HL-60 (cell line): ENCODE results near the gene CDK6.

Source experiments
- DNase-seq, 2 experiments: peaks; one replicate each; pipeline ENCODE4 v3.0.0-alpha.2; 2010 to 2020; ENCODE audit warnings: low read depth in 1 of 2, low spot score in 1 of 2
- H3K27ac ChIP-seq: fragments of 250-450 bp; sonication (Bioruptor Pico); replicated peaks from 2 replicates; pipeline ENCODE4 v1.5.1; 2020; ENCODE audit warnings: mild to moderate bottlenecking, moderate library complexity
- H3K27me3 ChIP-seq: fragments of 250-450 bp; sonication (Bioruptor Pico); 2 replicates; pipeline ENCODE4 v1.5.1; 2021; ENCODE audit warnings: mild to moderate bottlenecking, moderate library complexity; ENCODE audit not compliant: insufficient read depth, poor library complexity, severe bottlenecking
- H3K4me3 ChIP-seq: replicated peaks from 2 replicates; pipeline ENCODE4 v1.5.1; 2011; ENCODE audit warnings: mild to moderate bottlenecking, control low read depth, low read length; ENCODE audit not compliant: insufficient read depth
- CTCF ChIP-seq: IDR thresholded peaks from one replicate; pipeline ENCODE4 v1.5.1; 2011; ENCODE audit warnings: low read length, control low read depth, inconsistent platforms; ENCODE audit not compliant: insufficient read depth
- GABPA ChIP-seq: IDR thresholded peaks from 2 replicates; pipeline ENCODE4 v1.6.1; 2012; ENCODE audit warnings: low read depth
- POLR2AphosphoS5 ChIP-seq: IDR thresholded peaks from 2 replicates; pipeline ENCODE4 v1.6.1; 2012; ENCODE audit warnings: low read depth
- REST ChIP-seq: IDR thresholded peaks from 2 replicates; pipeline ENCODE4 v1.6.1; 2012; ENCODE audit warnings: low read depth; ENCODE audit not compliant: insufficient replicate concordance
- SPI1 ChIP-seq: IDR thresholded peaks from 2 replicates; pipeline ENCODE4 v1.6.1; 2012; ENCODE audit warnings: low read depth, mild to moderate bottlenecking, borderline replicate concordance

CDK6 gene

GRCh38 chr7:92621026-92621540, 215.3 kb downstream of the CDK6 start:
- H3K4me3 ChIP-seq: no peak overlapping the region
- TF ChIP-seq CTCF (peak; percentile 54), REST (no peak), SPI1 (peak; percentile 89)
- peak; percentile 55 to 90 for DNase-seq
- H3K27me3 ChIP-seq: no peaks in the 10 kb centered on the region
- H3K27ac ChIP-seq: peak overlapping the region; percentile 38

GRCh38 chr7:92615861-92616260, 220.5 kb downstream of the CDK6 start:
- Histone ChIP-seq H3K27ac (no peak overlapping the region), H3K27me3 (no peaks in the 10 kb centered on the region), H3K4me3 (no peak overlapping the region)
- DNase-seq: no peak
- no peak for TF ChIP-seq CTCF
- no peak for TF ChIP-seq POLR2AphosphoS5
- TF ChIP-seq REST: no peak
- no peak for TF ChIP-seq GABPA

- Histone ChIP-seq H3K4me3 (no peak overlapping the region), H3K27ac (no peak overlapping the region), H3K27me3 (no peaks in the 10 kb centered on the region)
- no peak for TF ChIP-seq REST
- no peak for DNase-seq
These were observed 221.7 kb downstream of the CDK6 start for GRCh38 chr7:92614660-92615174.

- TF ChIP-seq CTCF (no peak), GABPA (no peak), POLR2AphosphoS5 (no peak)
- no peak for DNase-seq
These were observed 222.7 kb downstream of the CDK6 start for GRCh38 chr7:92613720-92614119.

More at GRCh38 chr7:92613720-92614119, 222.7 kb downstream of the CDK6 start:
- Histone ChIP-seq H3K27me3 (no peaks in the 10 kb centered on the region), H3K27ac (no peak overlapping the region), H3K4me3 (no peak overlapping the region)
